Hepatocyte (in vitro differentiated cells): Measurements from ENCODE around the gene KLB. TPM values are rescaled to one million over a fixed set of nuclear protein-coding genes. Genes with fewer than 3 reads are reported as not detected.
"Not testable (repeated sequence)": the region's sequence is repeated elsewhere in the genome, so short reads cannot be mapped to it uniquely, and the experiment has no call there.

Experiments used
- DNase-seq: peaks from one replicate; pipeline ENCODE4 v3.0.0-alpha.2; 2016; ENCODE audit warnings: low spot score
- H2AFZ ChIP-seq: fragments of 200-600 bp; sonication (generic); 2 replicates; pipeline ENCODE4 v1.6.0; 2016; ENCODE audit warnings: antibody characterized with exemption, mild to moderate bottlenecking
- H3K27ac ChIP-seq: fragments of 200-600 bp; sonication (generic); 2 replicates; pipeline ENCODE4 v1.5.1; 2016; ENCODE audit warnings: mild to moderate bottlenecking
- H3K27me3 ChIP-seq: fragments of 200-600 bp; sonication (generic); 2 replicates; pipeline ENCODE4 v1.6.1; 2016
- H3K36me3 ChIP-seq: fragments of 200-600 bp; sonication (generic); replicated peaks from 2 replicates; pipeline ENCODE4 v1.5.1; 2016; ENCODE audit warnings: low read depth; ENCODE audit not compliant: insufficient read depth
- H3K4me1 ChIP-seq: fragments of 200-600 bp; sonication (generic); 2 replicates; pipeline ENCODE4 v1.5.1; 2016; ENCODE audit warnings: mild to moderate bottlenecking, moderate library complexity; ENCODE audit not compliant: insufficient read depth
- H3K4me2 ChIP-seq: fragments of 200-600 bp; sonication (generic); 2 replicates; pipeline ENCODE4 v1.6.0; 2016
- H3K4me3 ChIP-seq: fragments of 200-600 bp; sonication (generic); 2 replicates; pipeline ENCODE4 v1.5.1; 2016; ENCODE audit warnings: mild to moderate bottlenecking
- H3K79me2 ChIP-seq: fragments of 200-600 bp; sonication (generic); 2 replicates; pipeline ENCODE4 v1.6.0; 2017; ENCODE audit warnings: mild to moderate bottlenecking
- H3K9me2 ChIP-seq: fragments of 200-600 bp; sonication (generic); replicated peaks from 2 replicates; pipeline ENCODE4 v1.6.0; 2017; ENCODE audit warnings: mild to moderate bottlenecking; ENCODE audit not compliant: insufficient read depth
- H3K9me3 ChIP-seq: fragments of 200-600 bp; sonication (generic); 2 replicates; pipeline ENCODE4 v1.5.1; 2016; ENCODE audit warnings: low read depth, mild to moderate bottlenecking
- H4K20me1 ChIP-seq: fragments of 200-600 bp; sonication (generic); 2 replicates; pipeline ENCODE4 v1.6.0; 2016; ENCODE audit warnings: mild to moderate bottlenecking; ENCODE audit not compliant: insufficient read depth, poor library complexity, severe bottlenecking
- CTCF ChIP-seq: fragments of 200-600 bp; sonication (generic); IDR thresholded peaks from 2 replicates; pipeline ENCODE4 v1.5.1; 2016; ENCODE audit warnings: antibody characterized with exemption, mild to moderate bottlenecking; ENCODE audit not compliant: poor library complexity
- EZH2 ChIP-seq: fragments of 200-600 bp; sonication (generic); IDR thresholded peaks from 2 replicates; pipeline ENCODE4 v1.6.1; 2016; ENCODE audit warnings: antibody characterized with exemption, mild to moderate bottlenecking, borderline replicate concordance
- EZH2phosphoT487 ChIP-seq: fragments of 200-600 bp; sonication (generic); IDR thresholded peaks from one replicate; pipeline ENCODE4 v1.6.1; 2018; ENCODE audit warnings: antibody characterized with exemption, mild to moderate bottlenecking, low read depth, moderate library complexity; ENCODE audit not compliant: unreplicated experiment, severe bottlenecking
- whole genome bisulfite sequencing: methylation state at CpG from one replicate; pipeline ENCODE4 v1.1.6; 2016; ENCODE audit warnings: low lambda C conversion rate; ENCODE audit errors: missing lambda C conversion rate; 5-methylcytosine and 5-hydroxymethylcytosine counted together
- polyA plus RNA-seq: library from polyadenylated mRNA; unstranded; fragments of >200 nt; fragmentation: Nextera tagmentation; extraction: Ambion mirVana; gene quantifications from 2 replicates; pipeline ENCODE4 v1.2.1, GENCODE V29; 2016
- total RNA-seq: library from RNA; depleted of rRNA; stranded (reverse); fragments of >200 nt; gene quantifications from 2 replicates; pipeline ENCODE4 v1.2.3, GENCODE V29; 2014

KLB gene
- total and polyA plus RNA-seq, 2 experiments from 2014 or later: 11.5 to 18.2 TPM

GRCh38 chr4:39422247-39422646, 15.5 kb downstream of the KLB start:
- Histone ChIP-seq H3K9me2 (no peaks in the 10 kb centered on the region), H2AFZ (no peak overlapping the region), H4K20me1 (no peaks in the 10 kb centered on the region), H3K27ac (no peak overlapping the region), H3K4me3 (no peak overlapping the region), H3K27me3 (no peaks in the 10 kb centered on the region), H3K4me2 (no peak overlapping the region), H3K4me1 (no peaks in the 10 kb centered on the region), H3K79me2 (no peaks in the 10 kb centered on the region), H3K9me3 (no peaks in the 10 kb centered on the region), H3K36me3 (no peaks in the 10 kb centered on the region)
- no peak for TF ChIP-seq EZH2
- DNase-seq: no peak
- 94% methylated on average over 3 of the region's 3 CpGs for WGBS

GRCh38 chr4:39425297-39425696, 18.6 kb downstream of the KLB start:
- DNase-seq, H3K9me3 ChIP-seq, H4K20me1 ChIP-seq, H2AFZ ChIP-seq, H3K4me2 ChIP-seq, H3K4me1 ChIP-seq, H3K79me2 ChIP-seq, H3K36me3 ChIP-seq, H3K27ac ChIP-seq, H3K9me2 ChIP-seq, H3K27me3 ChIP-seq, H3K4me3 ChIP-seq: not testable (repeated sequence)
- WGBS: 79% methylated on average over 1 of the region's 1 CpG

GRCh38 chr4:39426728-39427127, 20.0 kb downstream of the KLB start:
- WGBS: 100% methylated on average over 1 of the region's 1 CpG
- no peaks in the 10 kb centered on the region for H3K27me3 ChIP-seq
- no peaks in the 10 kb centered on the region for H3K79me2 ChIP-seq
- DNase-seq: no peak
- H3K4me3 ChIP-seq: no peak overlapping the region
- H3K4me1 ChIP-seq: peaks cover 5% of the 10 kb centered on the region
- no peaks in the 10 kb centered on the region for H4K20me1 ChIP-seq
- H3K36me3 ChIP-seq: no peaks in the 10 kb centered on the region
- no peak overlapping the region for H3K4me2 ChIP-seq
- H2AFZ ChIP-seq: no peak overlapping the region
- no peaks in the 10 kb centered on the region for H3K9me2 ChIP-seq
- H3K9me3 ChIP-seq: no peaks in the 10 kb centered on the region
- no peak overlapping the region for H3K27ac ChIP-seq
- no peak for TF ChIP-seq CTCF
- TF ChIP-seq EZH2phosphoT487: no peak
- no peak for TF ChIP-seq EZH2

GRCh38 chr4:39427520-39428114, 20.9 kb downstream of the KLB start:
- Histone ChIP-seq H3K9me2 (no peaks in the 10 kb centered on the region), H3K4me3 (no peak overlapping the region), H3K27ac (peak overlapping the region; percentile 10), H3K4me2 (peak overlapping the region; percentile 62), H2AFZ (no peak overlapping the region), H4K20me1 (no peaks in the 10 kb centered on the region), H3K27me3 (no peaks in the 10 kb centered on the region), H3K9me3 (no peaks in the 10 kb centered on the region), H3K79me2 (no peaks in the 10 kb centered on the region), H3K36me3 (no peaks in the 10 kb centered on the region), H3K4me1 (peaks cover 5% of the 10 kb centered on the region)
- DNase-seq: peak; percentile 48
- TF ChIP-seq EZH2phosphoT487 (no peak), EZH2 (no peak), CTCF (no peak)
- WGBS: 48% methylated on average over 10 of the region's 10 CpGs
